GM19324 (cell line): Measurements from ENCODE around the gene NEIL3.
"Not testable (repeated sequence)": the region's sequence is repeated elsewhere in the genome, so short reads cannot be mapped to it uniquely, and the experiment has no call there.

ENCODE experiments used
- ATAC-seq: cut with Tn5 transposase; IDR thresholded peaks from one replicate; pipeline ENCODE4 v1.9.1; 2021; ENCODE audit warnings: mild to moderate bottlenecking, moderate library complexity; ENCODE audit not compliant: unreplicated experiment, low FRiP score

The NEIL3 gene

DNA sequence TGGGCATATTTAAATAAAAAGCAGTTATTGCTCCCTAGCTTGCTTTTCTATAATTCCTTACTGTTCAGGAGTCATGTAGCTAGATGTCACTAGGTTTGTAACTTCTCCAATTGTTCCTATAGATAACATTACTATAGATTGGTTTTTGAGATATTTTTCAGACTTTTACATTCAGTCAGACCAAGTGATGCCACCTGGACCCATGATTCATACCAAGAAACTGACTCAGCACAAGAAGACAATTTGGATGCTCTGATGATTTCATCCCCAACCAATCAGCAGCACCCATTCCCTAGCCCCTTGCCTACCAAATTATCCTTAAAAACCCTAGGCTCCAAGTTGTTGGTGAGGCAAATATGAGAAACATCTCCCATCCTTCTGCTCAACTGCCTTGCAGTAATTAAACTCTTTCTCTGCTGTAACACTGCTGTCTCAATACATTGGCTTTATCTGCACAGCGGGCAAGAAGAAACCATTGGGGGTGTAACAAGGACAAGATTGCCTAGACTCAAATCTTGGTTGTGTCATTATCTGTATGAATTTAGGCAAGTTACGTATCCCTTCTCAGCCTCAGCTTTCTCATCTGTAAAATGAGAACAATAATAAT is 11.8 kb upstream of the NEIL3 start:
- ATAC-seq: no peak

DNA sequence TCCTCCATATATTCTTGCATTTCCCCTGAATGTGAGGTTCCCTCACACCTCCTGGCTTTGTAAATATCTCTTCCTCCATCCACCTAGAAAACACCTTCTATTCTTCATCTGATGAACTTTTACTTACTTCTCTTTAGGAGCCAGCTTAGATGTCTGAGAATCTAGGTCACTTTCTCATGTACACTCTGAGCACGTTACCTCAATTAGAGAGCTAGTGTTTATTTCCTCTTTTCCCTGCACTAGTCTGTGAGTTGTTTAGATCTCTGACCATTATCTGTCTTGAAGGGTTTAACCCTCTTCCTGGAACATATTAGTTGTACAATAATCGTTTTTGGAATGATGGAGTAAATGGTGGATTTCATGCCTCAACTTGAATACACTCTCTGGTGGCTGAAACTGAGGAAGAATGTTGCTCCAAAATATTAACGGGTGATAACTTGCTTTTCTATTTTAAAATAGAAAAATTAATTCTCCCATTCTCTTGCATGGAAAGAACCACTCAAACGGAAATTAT is 8.5 kb upstream of the NEIL3 start:
- ATAC-seq: peak; percentile 45

DNA sequence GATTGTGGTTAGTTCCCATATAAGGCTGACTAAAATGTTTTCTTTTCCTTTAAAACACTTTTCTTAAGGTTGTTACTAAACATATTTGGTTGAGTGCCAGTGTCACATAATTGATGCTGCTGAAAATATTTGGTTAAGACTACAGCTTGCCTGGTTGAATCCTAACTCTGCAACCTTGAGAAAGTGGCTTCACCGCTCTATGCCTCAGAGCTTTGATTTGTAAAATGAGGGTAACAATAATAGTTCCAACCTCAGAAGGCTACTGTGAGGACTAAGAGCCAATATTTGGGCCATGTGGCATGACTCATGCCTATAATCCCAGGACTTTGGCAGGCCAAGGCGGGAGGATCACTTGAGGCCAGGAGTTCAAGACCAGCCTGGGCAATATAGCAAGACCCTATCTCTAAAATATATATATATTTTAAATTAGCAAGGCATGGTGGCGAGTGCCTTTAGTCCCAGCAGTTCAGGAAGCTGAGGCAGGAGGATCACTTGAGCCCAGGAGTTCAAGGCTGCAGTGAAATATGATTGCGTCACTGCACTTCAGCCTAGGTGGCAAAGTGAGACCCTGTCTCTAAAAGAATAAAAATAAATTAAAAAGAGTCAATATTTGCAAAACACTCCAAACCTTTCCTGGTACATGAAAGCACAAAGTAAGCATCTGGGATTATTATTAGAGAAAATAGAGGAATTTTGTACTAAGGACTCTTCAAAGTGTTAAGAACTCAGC is 7.1 kb upstream of the NEIL3 start:
- ATAC-seq: no peak

DNA sequence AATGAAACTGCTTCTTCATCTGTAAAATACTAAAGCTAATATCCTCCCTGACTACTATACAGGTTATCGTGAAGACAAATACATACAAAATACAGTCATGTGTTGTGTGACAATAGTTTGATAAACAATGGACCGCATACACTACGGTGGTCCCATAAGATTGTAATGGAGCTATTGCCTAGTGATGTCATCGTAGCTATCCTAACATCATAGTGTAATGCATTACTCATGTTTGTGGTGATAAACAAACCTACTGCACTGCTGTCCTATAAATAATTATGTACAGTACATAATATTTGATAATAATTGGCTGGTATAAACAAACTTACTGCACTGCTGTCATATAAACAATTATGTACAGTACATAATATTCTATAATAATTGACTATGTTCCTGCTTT is 5.6 kb upstream of the NEIL3 start:
- ATAC-seq: no peak

DNA sequence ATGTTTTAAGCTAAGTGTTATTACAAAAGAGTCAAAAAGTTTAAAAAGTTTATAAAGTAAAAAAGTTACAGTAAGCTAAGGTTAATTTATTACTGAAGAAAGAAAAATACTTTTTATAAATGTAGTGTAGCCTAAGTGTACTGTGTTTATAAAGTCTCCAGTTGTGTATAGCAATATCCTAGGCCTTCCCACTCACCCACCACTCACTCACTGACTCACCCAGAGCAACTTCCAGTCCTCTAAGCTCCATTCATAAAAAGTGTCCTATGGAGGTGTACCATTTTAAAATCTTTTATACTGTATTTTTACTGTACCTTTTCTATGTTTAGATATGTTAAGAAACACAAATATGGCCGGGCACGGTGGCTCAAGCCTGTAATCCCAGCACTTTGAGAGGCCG is 4.8 kb upstream of the NEIL3 start:
- not testable (repeated sequence) for ATAC-seq

DNA sequence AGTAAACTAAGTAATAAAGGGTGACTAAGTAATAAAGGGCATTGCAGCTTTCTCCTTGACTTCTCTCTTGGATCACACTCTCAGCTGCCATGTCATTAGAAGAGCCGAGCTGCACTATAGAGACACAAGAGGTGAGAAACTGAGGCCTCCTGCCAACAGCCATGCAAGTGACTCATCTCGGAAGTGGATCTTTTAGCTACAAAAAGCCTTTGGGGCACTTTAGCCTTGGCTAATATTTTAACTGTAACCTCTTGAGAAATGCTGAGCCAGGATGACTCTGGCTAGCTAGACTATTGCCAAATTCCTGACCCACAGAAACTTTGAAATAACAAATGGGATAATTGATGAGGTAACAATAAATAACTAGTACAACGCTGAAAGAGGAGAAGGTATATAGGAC is 1.5 kb upstream of the NEIL3 start:
- ATAC-seq: no peak

DNA sequence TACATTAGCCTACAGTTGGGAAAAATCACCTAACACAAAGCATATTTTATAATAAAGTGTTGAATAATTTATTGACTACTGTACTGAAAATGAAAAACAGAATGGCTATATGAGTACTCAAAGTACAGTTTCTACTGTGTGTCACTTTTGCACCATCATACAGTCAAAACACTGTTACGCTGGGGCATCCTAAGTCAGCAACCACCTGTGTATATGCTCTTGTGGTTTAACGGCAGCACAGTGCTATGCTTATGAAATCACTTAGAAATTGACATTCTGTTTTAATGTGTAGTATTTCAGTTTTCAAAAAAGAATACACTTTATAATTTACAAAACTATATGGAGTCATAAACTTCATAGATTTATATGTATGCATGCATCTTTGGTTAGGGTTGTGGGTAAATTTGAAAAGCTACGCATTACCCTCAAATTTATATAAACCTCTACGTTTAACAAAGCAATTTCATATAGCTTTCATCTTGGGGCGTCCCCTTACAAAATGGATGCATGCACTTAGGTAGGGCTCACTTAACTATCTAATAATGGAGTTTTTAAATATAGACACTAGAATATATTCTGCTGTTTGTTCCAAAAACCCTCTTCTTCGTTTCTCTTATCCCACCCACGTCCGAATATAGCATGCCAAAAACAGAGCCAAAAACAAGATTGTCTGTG is 690 bp upstream of the NEIL3 start:
- no peak for ATAC-seq

DNA sequence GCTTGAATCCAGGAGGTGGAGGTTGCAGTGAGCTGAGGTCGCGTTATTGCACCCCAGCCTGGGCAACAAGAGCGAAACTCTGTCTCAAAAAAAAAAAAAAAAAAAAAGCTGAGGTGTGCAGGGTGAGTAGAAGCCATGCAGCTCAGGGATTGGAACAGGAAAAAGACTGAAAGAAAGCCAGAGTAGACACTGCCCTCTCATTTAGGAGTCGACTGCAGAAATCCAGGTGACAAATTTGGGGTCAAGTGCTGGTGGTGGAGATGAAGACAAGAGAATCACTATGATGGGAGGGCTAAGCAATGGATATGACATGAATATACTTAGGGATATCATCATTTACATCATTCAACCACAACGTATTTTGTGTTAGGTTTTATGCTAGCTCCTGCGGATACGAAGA is 1.9 kb downstream of the NEIL3 start:
- ATAC-seq: no peak

DNA sequence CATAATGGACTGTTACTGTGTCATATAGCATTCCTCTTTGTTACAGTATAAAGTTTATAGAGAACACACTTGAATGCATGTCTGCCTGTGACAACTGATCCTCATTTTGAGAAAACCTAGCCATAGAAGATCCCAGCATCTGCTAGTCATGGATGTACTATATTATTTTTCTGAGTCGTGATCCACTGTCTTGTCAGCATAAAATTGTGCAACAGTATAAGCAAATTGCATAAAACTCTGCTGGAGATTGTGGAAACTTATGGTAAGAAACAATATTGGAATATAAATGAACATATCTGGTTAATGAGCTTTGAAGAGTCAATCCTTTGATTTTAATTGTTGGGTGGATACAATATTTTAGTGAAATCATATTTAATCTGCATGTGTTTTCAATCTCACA is 3.6 kb downstream of the NEIL3 start:
- no peak for ATAC-seq

DNA sequence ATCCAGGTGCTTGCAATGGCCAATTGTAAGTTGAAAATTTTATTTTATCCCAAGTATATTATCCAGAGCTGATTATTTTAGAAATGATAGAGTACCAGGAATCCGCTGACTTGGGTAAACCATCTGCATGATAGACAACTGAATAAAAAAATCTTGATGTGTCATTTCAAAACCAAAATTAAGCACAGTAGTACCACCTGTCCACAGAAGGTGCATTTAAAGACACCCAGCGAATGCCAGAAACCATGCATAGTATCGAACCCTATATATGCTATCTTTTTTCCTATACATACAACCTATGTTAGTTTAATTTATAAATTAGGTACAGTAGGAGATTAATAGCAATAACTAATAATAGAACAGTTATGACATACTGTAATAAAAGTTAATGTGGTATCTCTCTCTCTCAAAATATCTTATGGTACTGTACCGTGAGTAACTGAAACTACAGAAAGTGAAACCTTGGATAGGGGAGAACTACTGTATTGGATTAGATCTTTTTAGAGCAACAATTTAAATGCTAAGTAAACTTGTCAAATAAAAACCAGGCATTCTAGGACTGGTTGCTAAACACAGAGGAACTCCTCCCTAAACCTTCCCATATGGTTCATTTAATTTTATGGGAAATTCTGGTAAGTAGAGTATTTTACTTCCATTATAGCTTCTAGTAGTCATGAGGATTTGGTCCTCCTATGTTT is 6.2 kb downstream of the NEIL3 start:
- ATAC-seq: peak; percentile 52

DNA sequence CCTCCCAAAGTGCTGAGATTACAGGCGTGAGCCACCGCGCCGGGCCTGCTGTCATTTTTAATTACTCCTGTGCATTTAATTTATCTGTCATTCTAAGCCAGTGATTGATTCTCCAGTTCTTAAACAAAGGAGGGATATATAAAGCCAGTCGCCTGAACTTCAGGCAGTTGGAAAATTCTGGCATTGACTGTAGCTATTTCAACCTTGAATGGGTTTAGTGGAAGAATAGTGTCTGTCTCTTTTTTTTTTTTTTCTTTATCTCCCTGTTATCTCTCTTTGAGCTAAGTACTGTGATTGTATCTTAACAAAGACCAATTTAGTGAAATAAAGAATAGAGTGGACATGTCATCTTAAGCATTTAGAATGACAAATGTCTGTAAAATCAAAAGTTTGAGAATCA is 11.0 kb downstream of the NEIL3 start:
- no peak for ATAC-seq

DNA sequence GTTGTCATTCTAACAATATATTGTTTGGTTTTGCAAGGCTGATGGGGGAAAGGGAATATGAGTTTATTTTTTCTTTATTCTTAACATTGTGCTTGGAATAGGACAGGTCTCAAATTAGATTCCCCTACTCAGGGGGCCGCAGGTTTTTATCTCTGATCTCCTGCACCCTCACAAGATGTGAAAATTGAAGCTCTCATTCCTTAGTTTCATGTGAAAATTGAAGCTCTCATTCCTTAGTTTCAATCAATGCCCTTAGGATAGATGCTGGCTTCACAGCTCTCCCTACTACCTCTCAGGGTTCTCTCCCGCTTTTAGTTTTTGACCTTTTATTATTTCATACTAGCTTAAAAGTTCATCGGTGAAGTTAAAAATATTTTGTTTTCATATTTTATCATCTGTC is 12.0 kb downstream of the NEIL3 start:
- ATAC-seq: no peak

DNA sequence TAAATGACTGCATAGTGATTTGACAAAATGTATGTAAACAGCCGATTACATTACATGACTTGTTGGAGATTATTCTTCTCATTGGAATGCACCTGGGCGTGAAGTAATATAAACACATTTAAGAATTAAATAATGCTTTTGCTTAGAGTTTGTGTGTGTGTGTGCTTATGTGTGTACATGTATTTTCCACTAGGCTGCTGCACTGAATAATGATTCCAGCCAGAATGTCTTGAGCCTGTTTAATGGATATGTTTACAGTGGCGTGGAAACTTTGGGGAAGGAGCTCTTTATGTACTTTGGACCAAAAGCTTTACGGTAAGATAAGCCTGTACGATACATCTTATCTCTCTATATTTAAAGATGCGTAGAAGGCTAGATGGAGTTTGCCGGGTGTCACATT is 12.6 kb downstream of the NEIL3 start:
- no peak for ATAC-seq

DNA sequence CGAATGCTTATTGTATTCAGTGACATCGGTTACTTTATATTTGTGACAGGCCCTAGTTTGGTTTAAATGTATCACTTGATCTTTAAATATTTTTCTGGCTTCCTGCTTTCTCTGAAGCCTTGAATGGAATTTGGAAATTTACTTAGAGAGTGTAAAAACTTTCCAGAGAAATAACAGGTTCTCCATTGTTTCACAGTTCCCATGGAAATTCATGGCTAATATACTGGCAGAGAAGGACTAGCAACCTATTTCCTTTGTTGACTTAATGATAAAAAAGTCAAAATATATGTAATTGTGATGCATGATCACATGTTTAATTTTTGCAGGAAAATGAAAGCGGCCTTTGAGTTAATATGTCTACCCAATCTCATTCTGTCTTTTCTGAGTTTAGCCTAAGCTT is 13.2 kb downstream of the NEIL3 start:
- ATAC-seq: no peak

DNA sequence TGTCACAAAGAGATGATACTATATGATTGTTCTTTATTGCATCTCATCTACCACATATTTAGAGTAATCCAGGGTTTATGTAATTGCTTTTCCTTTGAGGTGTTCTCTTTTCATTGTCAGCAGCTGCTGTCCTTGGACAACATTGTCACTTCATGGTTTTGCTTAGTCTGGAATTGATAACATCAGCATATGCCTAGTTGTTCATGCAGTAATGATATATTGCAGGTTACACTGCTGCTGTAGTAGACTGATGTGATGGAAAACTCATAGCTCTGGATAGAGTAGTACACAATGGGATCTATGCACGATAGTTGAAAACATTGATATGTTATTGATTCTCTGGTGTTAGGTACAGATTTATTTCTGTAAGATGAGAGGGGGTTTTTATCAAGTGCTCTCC is 13.7 kb downstream of the NEIL3 start:
- ATAC-seq: no peak

DNA sequence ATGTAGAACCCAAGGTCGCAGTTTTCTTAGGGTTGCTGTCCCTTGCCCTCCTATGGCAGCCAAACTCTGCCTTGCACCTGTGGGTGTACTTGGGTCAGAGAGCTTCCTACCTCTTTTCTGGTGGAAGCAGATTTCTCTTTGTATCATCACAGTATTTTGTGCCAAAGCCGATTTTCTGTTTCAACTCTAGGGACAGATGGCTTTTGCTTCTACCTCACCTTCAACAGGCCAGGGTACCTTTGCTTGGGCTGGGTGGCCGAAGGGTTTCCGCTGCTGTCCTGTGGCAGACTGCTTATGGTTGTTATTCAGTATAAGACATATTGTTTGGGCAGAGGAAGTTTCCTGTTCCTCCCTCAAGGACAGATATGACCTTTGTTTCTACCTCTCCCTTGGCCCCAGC is 22.4 kb downstream of the NEIL3 start:
- ATAC-seq: no peak

DNA sequence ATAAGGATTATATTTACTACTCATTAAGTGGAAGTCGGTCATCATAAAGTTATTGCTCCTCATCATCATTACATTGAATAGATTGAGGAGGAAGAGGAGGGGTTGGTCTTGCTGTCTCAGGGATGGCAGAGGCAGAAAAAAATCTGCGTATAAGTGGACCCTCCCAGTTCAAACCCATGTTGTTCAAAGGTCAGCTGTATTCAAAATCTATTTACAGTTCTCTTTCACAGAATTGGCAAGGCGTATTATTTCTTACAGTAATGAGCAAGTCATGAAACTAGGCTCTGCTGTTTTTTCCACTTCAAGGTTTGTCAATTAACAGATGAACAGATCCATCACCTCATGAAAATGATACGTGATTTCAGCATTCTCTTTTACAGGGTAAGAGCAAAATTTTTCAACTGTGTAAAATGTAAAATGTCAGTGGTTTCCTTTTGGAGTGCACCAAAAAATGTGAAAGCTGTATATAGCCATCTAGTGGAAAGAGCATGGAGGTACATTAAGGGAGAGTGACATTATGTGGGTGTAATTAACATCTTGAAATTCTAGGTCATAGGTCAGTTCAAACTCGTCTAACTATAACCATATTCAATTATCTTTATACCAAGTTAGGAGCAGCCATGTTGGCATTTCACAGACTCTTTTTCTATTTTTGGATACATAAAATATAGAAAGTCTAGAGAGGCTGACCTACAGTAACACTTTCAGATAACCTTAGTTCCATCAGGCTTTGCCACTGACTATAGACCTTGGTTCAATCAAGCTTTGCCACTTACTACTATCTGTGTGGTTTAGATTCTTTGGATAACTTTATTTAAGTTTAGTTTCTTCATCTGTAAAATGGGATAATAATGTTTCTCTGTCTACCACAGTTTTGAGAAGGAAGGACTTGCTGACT is 30.1 kb downstream of the NEIL3 start:
- peak; percentile 92 for ATAC-seq

DNA sequence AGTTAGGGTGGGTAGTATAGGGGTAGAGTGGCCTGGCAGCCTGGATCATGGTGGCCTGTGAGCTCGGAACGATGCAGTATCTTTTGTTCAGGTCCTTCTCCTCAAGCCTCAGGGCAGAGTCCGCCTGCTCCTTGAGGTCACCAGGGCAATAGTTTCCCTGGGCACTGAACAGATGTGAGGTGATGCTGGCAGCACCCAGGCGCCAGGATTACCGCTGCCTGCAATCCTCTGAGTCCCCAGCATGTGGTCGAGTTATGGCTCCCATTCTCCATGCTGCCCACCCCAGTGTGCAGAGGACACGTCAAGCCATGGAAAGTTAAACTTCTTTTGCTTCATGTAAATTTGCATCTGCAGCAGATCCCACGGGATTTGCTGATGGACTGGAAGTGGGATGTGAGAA is 38.7 kb downstream of the NEIL3 start:
- ATAC-seq: no peak

DNA sequence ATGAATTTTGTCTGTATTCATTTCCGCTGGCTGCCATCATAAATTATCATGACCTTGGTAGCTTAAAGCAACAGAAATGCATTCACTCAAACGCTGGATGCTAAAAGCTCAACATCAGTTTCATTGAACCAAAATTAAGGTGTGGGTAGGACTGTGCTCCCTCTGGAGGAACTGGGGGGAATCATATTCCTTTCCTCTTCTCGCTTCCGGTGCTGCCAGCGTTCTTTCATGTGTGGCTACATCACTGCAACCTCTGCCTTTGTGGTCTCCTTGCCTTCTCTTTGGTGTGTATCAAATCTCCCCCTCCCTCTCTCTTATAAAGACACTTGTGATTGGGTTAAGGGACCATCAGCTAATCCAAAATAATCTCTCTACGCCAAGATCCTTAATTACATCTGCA is 39.5 kb downstream of the NEIL3 start:
- no peak for ATAC-seq

DNA sequence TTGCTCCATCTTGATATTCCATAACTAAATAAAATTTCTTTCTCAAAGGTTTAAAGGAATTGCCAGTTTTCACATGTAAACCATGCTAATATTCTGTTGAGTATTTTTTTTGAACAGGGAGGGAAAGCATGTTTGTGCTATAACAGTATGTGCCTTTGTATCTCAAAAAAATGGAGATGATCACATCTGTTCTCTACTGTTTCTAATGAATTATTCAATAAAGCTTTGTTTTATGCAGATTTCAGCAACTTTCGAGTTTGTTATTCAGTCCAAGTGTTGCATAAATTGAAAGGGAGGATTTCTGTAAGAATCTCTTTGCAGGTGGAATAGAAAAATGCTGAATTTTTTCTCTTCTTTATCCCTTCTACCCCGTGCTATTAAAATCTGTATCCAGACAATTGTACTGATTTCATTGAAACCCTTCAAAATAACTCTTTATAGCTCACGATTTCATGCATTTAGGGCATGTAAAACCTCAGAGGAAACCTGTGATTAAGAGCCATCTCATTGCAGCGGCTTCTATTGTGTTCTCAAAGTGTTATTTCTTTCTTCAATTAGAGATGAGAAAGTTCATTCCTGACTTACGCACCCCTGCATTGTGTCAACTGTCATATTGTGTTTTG is 42.1 kb downstream of the NEIL3 start:
- ATAC-seq: no peak
